Stimulated activated CD4-positive, alpha-beta T cell treated with anti-CD3 and anti-CD28 coated beads, TNF-alpha, amount 100 ng/mL, for 48 hours (primary cell): Measurements from ENCODE around the gene RELL1.
A peak's percentile ranks its signal among the peaks of the same experiment; 100 is the strongest.

ENCODE experiments used
- DNase-seq, 3 donors: peaks; one replicate each; pipeline ENCODE4 v3.0.0-alpha.2; 2020; ENCODE audit warnings: low read depth in 3 of 3

The RELL1 gene

DNA sequence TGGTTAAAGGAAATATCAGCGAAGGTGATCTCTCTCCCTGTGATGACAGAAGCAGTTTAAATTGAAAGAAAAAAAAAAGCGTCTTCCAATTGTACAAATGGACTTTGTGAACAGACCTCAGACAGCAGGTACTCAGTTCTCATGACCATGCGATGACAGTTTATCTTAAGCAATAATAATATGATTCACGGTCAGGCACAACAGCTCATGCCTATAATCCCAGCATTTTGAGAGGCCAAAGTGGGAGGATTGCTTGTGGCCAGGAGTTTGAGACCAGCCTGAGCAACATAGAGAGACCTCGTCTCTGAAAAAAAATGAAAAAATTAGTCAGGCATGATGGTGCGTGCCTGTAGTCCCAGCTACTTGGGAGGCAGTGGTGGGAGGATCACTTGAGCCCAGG, 51.0 kb downstream of the RELL1 start:
- no peak for DNase-seq

DNA sequence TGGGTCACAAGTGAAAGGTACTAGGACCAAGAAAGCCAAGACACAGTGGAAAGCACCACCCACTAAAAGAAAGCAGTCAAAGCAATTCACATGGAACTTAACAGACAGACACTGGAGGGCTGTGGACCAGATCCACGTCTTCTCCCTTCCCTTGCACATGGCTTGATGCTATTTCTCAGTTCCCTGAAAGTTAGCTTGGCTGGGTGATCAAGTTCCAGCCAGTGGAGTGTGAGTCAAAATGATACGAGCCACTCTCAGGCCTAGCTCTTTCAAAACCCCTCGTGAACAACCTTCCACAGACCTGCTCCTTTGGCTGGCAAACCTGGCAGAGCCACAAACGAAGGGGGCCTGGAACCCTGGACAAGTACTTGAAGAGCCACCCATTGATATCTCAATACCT, 52.0 kb downstream of the RELL1 start:
- no peak for DNase-seq

DNA sequence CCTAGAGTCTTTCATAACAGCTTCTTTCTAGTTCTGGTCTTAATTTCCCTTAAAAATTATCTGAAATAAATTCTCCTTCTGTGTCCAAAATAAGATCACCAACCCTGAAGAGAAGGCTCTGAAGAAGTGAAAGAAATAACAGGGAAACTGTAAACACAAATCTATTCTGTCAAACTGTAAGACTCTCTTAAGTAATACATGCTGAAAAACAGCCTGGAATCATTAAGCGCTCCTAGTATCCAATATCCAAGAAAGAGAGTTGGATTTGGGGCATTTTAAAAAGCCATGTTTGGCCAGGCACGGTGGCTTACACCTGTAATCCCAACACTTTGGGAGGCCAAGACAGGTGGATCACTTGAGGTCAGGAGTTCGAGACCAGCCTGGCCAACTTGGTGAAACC, 53.3 kb downstream of the RELL1 start:
- no peak for DNase-seq

DNA sequence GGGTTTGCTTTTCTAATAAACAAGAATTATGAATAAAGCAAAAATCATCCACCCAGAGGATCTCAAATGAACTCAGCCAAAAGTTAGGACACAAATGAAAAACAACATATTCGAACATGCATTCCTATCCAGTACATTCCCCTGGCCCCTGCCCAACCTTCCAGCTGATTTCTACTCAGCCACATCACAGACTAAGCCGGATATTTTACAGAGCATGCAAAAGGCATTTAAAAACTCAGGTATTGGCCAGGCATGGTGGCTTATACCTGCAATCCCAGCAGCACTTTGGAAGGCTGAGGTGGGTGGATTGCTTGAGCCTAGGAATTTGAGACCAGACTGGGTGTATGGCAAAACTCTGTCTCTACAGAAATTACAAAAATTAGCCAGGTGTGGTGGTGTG, 54.6 kb downstream of the RELL1 start:
- DNase-seq, result no peak

DNA sequence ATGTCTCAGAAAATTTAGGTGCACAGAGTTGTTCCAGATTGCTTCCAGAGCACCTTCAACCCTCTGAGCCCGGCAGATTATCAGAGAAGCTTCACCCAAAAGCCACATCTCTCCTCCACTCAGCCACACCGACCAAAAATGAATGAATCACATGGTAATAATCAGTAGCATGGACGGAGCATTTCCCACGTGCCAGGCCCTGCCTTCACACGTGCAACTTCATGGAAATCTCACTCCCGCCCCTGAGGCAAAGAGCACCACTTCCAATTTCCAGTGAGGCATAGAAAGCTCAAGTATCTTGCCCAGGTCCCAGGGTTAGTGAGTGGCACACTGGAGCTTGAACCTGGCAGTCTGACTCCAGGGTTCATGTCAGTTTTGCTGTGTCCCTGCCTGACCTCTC, 56.5 kb downstream of the RELL1 start:
- DNase-seq, result no peak

DNA sequence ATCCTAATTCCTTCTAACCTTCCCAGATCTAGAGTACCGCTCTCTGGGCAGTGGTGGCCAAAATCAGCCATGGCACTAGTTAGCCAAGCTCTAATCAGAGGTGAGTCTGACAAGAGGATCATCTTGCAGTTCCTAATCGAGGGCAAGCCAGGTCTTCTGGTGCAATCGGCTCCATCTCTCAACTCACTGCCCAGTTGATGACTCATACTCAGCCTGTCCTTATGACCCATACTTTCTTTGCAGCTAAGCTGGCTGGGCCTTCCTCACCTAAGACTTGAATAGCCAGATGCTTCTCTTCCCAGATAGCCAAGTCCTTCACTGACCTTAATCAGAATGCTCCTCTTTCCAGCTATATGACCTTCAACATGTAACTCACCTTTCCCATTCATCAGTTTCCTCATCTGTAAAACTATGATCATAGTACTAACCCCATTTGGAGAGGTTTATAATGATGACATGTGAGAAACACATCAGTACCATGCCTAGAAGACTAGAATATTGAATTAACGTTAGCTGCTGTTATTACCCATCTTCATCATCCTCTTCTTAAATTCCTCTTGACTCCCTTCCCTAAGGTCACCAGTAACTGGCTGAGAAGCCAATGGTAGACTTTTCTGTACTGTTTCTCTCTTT, 57.1 kb downstream of the RELL1 start:
- DNase-seq, result no peak

DNA sequence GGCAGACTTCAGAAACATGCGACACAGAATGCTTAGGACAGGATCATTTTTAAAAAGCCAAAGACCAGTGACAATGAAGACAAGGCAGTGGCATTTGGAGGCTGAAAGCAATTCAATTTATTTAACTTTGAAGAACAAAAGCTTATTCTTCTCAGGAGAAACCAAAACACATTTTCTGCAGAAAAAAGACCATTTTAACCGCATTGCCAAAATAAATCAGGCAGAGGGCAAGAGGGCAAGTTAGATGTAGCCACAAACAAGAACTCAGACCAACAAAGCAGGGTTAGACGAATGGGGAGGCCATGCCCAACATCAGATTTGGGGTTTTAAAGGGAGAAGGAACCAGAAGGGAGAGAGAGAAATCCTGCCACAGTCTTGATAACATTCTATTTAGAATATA, 58.9 kb downstream of the RELL1 start:
- DNase-seq, result no peak

DNA sequence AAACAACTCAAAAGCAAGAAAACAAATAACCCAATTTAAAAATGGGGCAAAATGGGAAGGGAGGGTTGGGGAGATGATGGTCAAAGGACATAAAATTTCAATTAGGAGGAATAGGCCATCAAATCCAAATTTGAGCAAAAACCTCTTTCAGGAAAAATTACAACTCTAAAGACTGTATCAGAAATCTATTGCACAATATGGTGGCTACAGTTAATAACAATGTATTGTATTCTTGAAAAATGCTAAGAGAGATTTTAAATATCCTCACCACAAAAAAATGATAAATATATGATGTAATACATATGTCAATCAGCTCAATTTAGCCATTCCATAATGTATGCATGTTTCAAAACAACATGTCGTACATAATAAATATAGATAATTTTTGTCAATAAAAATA, 60.7 kb downstream of the RELL1 start:
- DNase-seq, result no peak

DNA sequence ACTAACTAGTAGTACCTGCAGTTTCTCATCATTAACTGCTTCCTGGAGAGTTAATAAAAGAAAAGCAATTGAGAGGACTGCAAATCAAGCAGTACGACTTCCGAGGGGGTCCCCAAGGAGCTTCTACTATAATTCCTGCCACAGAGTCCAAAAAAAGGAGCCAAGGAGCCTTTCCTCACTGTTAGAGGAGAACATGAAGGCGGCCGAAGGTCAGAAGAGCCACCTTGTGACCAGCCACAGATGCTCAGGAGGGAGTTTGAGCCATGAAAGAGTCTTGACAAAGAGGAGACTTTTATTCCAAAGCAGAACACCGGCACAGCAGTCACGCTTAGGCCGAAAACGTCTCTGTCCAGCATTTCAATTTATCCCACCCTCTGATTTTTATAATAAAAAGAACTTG, 62.2 kb downstream of the RELL1 start:
- no peak for DNase-seq

DNA sequence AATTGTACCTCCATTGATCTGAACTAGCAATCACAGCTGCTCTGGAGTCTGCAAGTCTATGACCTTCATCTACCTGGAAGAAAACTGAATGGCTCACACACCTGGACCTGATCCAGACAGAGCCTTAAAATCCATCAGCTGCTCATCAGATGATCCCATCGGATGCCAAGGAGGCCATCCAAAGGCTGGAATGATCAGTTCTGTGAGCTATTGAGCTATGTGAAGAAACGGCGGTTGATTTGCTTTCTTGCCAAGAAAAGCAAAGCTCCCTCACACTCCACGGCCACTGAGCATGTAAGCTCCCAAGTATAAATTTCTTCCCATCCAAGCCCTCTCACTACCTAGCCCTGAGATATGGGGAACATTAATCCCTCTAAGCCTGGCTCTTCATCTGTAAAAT, 63.1 kb downstream of the RELL1 start:
- no peak for DNase-seq

DNA sequence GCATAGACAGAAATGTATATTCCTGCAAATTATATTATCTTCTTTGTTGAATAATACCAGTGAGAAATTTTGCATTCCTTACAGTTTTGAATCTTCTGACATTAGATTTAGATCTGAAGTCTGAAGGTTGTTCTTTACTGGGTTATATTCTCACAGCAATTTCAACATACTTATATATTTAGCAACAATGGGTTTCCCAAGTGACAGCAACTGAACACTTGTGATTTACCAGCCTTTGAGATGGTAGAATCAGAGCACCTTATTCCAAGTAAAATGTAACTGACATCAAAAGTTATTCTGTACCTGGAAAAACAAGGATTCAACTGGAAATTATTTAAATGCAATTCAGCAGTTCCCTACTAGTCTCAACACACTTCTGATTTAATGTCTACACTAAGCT, 66.0 kb downstream of the RELL1 start:
- DNase-seq, result no peak

DNA sequence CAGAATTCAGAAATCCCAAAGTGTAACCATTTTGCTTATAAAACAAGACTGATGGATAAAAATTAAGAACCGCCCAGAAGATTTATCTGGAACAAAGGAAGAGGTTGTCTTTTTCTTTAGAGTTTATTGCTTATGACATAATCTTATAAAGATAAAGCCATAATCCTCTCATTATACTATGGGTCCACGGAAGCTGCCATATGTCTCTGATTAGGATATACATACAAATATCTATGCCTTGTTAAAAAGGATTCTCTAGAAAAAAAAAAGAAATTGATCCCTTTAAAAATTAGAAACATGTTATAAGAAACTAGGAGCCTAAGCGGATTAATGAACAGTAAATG, 70.5 kb downstream of the RELL1 start:
- no peak for DNase-seq

DNA sequence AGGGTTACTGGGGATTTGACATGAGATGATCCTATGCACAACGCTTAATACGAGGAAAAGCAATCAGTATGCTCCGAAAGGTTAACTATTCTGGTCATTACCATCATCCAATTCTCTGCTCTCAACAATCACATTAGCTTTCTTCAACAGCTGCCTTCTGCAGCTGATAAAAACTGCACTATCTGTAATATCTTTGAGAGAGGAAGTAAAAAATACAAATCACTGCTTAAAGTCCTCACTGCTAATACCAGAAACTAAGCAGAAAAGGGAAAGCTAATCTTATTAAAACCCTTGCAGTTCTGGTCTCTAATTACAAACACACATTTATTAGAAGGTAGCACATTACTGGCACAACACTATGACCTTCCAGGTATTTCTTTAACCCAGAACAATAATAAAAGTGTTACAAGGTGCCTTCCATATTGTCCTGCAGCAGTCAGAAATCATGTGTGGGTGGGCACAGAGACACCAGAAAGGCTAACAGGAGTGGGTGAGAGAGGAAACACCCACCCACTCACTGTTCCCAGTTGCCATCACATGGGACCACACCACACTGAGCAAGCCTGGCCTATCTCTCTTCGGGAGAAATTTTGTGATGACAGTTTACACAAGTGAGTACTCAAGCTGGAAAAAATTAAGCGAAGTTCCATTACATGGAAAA, 71.0 kb downstream of the RELL1 start:
- no peak for DNase-seq

DNA sequence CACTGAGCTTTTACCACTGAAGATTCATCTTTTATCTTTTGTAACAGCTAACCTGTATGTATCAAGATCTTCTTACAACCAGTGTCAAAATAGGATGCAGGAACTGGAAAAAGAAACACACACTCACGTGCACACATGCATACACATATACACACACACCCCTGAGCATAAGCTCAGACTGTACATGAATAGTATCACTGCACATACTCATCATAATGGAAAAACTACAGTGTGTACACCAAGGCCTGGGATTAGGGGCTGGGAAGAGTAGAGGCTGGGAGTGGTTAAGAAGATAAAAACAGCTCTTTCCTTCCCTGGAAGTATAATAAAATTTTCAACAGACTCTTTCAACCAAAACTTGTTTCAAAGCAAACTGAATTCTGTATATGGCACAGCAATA, 73.4 kb downstream of the RELL1 start:
- no peak for DNase-seq

DNA sequence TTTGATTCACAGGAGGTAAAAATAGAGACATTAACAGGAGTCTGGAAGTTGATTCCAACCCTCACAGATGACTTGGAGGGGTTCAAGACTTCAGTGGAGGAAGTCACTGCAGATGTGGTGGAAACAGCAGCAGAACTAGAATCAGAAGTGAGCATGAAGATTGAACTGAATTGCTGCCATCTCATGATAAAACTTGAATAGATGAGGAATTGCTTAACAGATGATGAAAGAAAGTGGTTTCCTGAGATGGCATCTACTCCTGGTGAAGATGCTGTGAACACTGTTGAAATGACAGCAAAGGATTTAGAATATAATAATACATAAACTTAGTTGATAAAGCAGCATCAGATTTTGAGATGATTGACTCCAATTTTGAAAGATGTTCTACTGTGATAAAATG, 76.5 kb downstream of the RELL1 start:
- DNase-seq, result no peak

DNA sequence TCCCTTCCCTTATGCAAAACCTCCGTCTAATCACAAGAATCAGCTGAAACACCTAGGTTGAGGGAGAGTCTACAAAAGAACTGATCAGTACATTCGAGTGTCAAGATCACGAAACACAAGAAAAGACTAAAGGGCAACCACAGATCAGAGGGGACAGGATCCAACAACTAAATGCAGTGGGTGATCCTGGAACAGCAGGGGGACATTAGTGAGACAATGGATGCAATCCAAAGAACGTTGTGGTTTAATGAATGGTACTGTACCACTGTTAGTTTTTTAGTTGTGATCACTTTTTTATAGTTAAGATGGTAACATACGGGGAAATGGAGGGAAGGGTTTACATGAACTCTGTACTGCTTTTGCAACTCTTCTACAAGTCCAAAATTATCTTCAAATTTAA, 79.2 kb downstream of the RELL1 start:
- DNase-seq, result no peak

DNA sequence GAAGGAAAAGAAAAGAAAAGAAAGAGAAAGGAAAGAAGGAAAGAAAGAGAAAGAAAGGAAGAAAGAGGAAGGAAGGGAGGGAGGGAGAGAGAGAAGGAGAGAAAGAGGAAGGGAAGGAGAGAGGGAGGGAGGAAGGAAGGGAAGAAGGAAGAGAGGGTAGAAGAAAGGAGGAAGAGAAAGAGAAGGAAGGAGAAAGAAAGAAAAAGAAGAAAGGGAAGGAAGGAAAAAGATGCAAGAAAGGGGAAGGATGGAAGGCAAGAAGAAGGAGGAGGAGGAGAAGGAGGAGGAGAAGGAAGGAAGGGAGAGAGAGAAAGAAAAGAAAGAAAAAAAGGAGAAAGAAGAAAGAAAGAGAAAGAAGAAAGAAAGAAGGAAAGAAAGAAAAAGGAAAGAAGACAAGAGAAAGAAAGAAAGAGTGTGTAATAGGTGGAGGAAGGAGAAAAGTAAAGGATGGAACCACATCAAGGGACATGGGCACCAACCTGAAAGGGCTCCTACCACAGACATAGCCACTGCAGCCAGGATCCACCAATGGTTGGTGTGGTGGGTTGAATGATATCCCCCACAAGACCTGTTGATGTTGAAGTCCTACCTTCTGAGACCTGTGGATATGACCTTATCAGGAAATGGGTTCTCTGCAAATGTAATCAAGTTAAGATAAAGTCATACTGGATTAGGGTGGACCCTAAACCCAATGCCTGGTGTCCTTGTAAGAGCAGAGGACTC, 80.2 kb downstream of the RELL1 start:
- no peak for DNase-seq

DNA sequence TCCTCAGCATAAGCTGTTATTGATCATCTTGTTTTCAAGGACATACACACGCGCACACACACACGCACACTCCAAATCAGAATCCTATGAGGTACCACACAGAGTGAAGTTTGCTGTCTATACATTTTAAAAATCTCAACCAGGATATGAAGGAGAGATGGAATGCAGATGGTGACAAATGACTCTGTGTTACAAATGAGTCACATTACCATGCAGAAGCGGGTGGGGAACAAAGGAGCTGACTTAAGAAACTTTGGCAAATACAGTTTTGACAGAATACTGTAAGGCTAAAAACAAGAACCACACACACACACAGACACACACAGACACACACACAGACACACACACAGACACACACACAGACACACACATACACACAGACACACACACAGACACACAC, 81.7 kb downstream of the RELL1 start:
- no peak for DNase-seq

DNA sequence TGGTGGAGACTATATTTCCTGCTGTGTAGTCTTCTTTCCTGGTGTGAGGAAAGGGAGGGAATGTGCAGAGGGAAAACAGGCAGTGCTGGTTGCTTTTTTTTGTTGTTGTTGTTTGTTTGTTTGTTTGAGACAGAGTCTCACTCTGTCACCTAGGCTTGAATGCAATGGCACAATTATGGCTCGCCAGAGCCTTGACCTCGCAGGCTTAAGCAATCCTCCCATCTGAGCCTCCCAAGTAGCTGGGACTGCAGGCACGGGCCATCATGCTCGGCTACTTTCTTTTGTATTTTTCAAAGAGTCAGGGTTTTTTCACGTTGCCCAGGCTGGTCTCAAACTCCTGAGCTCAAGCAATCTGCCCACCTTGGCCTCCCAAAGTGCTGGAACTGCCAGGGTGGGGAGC, 82.5 kb downstream of the RELL1 start:
- DNase-seq, result no peak

DNA sequence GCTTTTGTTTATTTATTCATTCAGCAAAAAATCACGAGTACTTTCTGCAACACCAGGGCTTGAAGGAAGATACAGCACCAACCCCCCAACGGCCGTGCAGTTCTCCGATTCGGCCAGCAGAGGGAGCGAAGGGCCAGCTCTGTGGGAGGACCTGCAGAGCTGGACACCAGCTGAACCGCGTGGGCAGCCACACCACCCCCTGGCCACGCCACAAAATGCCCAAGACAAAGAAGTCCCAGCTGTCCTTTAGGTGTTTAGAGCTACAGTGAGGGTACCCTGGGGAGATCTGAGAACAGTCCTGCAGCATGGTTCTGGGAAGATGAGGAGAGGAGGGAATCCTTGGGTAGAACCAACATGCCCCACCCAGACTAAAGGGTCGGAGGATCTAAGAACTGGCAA, 83.1 kb downstream of the RELL1 start:
- peak; percentile 43 to 63 (median 59) for DNase-seq

DNA sequence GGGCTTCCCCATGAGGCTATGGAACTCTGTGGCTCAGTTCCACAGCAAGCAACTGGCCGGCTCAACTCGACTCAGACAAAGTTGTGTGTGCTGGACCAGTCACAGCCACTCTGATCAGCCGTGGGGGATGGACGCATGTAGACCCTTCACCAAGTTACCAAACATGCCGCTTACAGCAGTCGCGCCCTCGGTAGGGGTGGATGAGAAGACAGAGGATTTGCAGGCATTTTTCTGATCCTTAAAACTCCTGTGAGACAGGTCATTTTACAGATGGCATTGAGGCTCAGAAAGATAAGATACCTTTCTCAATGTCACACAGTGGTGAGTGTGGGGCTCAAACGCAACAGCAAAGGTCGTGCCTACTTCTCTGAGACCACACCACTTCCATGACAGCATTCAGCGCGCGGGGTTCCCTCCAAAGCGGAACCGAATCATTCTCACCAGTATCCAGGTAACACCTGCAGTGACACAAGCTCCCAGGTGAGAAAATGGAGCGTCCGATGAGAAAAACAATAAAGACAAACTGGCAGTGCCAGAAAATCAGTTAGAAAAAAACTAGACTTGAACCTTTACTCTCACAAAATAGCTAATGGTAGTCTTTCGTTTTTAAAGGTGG, 83.6 kb downstream of the RELL1 start:
- DNase-seq, result no peak

DNA sequence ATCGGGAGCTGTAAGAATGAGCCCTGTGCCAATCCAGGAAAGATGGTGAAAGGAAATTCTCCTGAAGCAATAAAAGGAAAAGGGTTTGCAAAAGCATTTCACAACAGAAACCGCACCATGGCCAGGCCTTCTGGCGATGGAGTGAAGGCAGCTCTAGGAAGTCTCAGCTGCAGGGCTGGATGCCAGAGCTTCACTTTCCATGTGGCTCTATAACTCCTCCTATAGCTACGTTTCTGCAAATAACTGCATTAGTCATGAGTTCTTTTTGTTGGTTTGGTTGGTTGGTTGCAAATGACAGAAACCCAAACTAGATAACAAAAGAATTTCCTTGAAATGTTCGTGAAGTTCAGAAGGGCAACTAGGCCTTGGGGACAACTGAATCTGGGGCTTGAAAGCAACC, 84.6 kb downstream of the RELL1 start:
- DNase-seq, result no peak
